ENCODE measurements around the gene GPM6B. TPM values are rescaled to one million over a fixed set of nuclear protein-coding genes. Genes with fewer than 3 reads are reported as not detected.

The GPM6B gene
- total RNA-seq, 2 donors from 2014 or later, result 9.0 to 14.2 TPM

GRCh38 chrX:13855689-13856450, 39.0 kb upstream of the GPM6B start:
- Histone ChIP-seq H3K27me3 (no peaks in the 10 kb centered on the region), H3K9me3 (no peaks in the 10 kb centered on the region), H3K27ac (no peak overlapping the region), H3K36me3 (no peaks in the 10 kb centered on the region), H3K4me1 (no peaks in the 10 kb centered on the region), H3K4me3 (no peak overlapping the region)
- no peak for TF ChIP-seq CTCF (IDR thresholded peaks at IDR 0.05)
- DNase-seq (ENCODE audit: low spot score), result no peak

GRCh38 chrX:13854003-13854402, 37.1 kb upstream of the GPM6B start:
- Histone ChIP-seq H3K27me3 (no peaks in the 10 kb centered on the region), H3K4me1 (no peaks in the 10 kb centered on the region), H3K27ac (no peak overlapping the region), H3K9me3 (no peaks in the 10 kb centered on the region), H3K4me3 (no peak overlapping the region), H3K36me3 (no peaks in the 10 kb centered on the region)
- TF ChIP-seq CTCF (IDR thresholded peaks at IDR 0.05), result no peak
- no peak for DNase-seq (ENCODE audit: low spot score)

GRCh38 chrX:13852001-13852695, 35.3 kb upstream of the GPM6B start:
- Histone ChIP-seq H3K4me1 (no peaks in the 10 kb centered on the region), H3K9me3 (no peaks in the 10 kb centered on the region), H3K36me3 (no peaks in the 10 kb centered on the region), H3K27ac (no peak overlapping the region), H3K27me3 (no peaks in the 10 kb centered on the region), H3K4me3 (no peak overlapping the region)
- no peak for TF ChIP-seq CTCF (IDR thresholded peaks at IDR 0.05)
- DNase-seq (ENCODE audit: low spot score), result no peak

- no peak for TF ChIP-seq CTCF (IDR thresholded peaks at IDR 0.05)
- Histone ChIP-seq H3K36me3 (no peaks in the 10 kb centered on the region), H3K27me3 (no peaks in the 10 kb centered on the region), H3K9me3 (no peaks in the 10 kb centered on the region), H3K27ac (no peak overlapping the region), H3K4me3 (no peak overlapping the region), H3K4me1 (no peaks in the 10 kb centered on the region)
- no peak for DNase-seq (ENCODE audit: low spot score)
These were observed 29.0 kb upstream of the GPM6B start for GRCh38 chrX:13845721-13846378.

- Histone ChIP-seq H3K4me3 (no peak overlapping the region), H3K9me3 (no peaks in the 10 kb centered on the region), H3K27me3 (no peaks in the 10 kb centered on the region), H3K27ac (no peak overlapping the region), H3K4me1 (no peaks in the 10 kb centered on the region), H3K36me3 (no peaks in the 10 kb centered on the region)
- DNase-seq (ENCODE audit: low spot score), result no peak
- no peak for TF ChIP-seq CTCF (IDR thresholded peaks at IDR 0.05)
These were observed 26.3 kb upstream of the GPM6B start for GRCh38 chrX:13843150-13843721.

Data from right atrium auricular region (tissue), 2 donors.